HG03060 (cell line): ENCODE results near the gene SMC1B.
"Not testable (repeated sequence)": the region's sequence is repeated elsewhere in the genome, so short reads cannot be mapped to it uniquely, and the experiment has no call there.

Experiments used
- ATAC-seq: cut with Tn5 transposase; IDR thresholded peaks from one replicate; pipeline ENCODE4 v1.9.1; 2021; ENCODE audit warnings: low read depth, moderate number of reproducible peaks; ENCODE audit not compliant: unreplicated experiment

Gene SMC1B

DNA sequence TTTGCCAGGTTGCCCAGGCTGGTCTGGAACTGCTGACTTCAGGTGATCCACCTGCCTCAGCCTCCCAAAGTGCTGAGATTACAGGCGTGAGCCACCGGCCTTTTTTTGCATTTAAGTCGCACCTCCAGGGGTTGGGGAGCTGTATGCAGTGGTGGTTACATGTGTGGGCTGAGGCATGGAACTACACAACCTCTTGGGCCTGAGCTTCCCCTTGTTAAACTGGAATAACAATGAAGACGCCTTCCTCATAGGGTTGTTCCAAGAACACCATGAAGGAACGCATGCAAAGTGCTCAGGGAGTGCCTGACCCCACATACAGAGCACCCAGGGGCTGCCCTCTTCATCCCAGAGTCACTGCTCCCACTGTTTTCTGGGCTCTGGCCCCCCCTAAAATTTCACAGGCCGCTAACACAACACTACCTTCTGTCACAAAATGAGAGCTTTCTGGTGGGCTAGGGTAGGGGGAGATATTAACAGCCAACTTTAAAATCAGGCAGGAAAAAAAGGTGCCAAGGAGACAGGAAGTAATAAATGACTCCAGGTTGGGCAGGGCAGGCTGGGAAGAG is 104.9 kb downstream of the SMC1B start:
- ATAC-seq = no peak

DNA sequence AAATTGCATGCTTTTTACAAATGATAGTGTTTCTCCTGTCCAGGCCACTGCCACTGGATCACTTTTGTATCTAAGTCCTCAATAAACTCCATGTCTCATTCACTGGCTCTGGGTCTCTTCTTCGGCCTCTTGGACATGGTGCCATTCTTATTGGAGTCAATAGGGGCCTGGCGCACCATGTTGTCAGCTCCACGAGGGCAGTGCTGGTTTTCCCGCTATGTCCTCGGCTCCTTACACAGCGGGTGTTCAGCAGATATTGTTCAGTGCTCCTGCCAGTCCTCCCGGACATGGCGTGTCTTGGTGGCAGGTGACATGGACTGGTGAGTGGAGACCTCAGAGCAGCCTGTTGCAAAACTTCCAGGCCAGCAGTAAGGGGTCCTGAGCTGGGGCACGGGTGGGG is 107.3 kb downstream of the SMC1B start:
- ATAC-seq = no peak

DNA sequence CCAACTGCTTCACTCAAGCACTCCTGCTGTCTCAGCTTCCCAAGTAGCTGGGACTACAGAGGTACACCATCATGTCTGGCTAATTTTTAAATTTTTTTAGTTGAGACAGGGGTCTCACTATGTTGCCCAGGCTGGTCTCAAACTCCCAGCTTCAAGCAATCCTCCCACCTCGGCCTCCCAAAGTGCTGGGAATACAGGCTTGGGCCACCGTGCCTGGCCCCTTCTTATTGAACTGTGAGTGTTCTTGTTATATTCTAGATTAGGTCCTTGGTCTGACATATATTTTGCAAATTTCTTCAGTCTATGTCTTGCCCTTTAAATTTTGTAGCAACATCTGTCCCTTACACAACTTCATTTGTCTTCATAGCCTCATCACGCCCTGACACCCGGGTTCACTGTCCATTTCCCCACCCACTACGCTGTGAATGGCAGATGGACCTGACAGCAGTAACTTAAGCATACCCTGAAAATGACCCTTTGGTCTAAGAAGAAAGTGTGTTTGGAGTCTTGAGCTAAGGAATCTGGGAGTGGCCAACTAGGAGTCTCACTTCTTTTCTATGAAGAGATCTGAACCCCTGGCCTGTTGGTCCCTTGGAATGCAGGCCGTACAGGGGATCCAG is 107.8 kb downstream of the SMC1B start:
- no peak for ATAC-seq

DNA sequence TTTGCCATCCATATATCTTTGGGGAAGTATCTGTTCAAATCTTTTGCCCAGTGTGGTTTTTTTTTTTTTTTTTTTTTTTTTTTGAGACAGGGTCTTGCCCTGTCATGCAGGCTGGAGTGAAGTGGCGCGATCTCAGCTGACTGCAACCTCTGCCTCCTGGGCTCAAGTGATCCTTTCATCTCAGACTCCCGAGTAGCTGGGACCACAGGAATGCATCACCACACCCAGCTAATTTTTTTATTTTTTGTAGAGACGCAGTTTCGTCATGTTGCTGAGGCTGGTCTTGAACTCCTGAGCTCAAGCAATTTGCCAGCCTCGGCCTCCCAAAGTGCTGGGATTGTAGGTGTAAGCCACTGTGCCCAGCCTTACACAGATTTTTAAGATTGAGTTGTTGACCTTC is 108.4 kb downstream of the SMC1B start:
- no peak for ATAC-seq

DNA sequence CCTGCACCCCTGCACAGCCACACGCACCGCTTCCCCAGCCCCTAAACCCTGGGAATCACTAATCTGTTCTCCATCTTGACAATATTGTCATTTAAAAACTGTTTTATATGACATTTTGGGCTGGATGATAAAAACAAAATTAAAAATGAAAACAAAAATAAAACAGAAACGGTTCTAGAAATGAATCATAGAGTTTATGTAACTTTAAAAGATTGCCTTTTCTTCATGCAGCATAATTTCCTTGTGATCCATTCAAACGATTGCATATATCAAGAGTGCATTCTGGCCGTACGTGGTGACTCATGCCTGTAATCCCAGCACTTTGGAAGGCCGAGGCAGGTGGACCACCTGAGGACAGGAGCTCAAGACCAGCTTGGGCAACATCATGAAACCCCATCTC is 110.2 kb downstream of the SMC1B start:
- ATAC-seq = no peak

DNA sequence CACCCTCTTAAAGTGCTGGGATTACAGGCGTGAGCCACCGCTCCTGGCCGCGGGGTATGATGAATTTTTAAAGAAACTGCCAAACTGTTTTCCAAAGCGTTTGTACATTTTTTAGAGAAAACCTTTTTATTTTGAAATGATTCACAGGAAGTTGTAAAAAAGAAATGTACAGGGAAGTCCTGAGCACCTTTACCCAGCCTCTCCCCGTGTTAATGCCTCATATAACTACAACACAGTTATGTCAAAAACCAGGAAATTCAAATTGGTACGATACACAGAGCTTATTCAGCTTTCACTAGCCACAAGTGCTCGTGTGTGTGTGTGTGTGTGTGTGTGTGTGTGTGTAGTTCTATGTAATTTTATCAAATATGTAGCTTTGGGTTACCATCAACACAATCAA is 110.6 kb downstream of the SMC1B start:
- no peak for ATAC-seq

DNA sequence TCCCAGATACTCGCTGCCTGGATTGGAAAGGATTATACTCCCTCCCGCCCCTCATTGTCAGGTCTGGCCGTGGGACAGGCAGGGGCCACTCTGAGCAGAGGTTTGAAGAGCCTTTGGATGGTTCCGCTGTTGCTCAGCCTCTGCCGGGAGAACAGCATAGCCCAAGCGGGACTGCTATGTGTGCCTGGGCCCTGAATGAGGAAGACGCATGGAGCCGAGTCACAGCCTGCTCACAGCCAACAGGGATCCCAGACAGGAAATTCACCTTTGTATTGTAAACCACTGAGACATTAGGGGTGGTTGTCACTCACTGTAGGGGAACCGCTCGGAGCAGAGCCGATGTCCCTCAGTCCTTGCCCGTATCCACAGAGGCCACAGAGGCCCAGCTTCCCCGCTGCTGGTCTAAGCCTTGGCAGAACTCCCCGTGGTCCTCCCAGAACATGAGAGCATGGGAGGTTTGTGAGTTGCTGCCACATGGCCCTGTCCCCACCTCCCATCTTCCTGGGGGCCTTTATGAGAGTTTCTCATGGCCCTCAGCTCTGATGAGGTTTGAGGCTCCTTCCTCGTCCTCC is 114.4 kb downstream of the SMC1B start:
- ATAC-seq = no peak

DNA sequence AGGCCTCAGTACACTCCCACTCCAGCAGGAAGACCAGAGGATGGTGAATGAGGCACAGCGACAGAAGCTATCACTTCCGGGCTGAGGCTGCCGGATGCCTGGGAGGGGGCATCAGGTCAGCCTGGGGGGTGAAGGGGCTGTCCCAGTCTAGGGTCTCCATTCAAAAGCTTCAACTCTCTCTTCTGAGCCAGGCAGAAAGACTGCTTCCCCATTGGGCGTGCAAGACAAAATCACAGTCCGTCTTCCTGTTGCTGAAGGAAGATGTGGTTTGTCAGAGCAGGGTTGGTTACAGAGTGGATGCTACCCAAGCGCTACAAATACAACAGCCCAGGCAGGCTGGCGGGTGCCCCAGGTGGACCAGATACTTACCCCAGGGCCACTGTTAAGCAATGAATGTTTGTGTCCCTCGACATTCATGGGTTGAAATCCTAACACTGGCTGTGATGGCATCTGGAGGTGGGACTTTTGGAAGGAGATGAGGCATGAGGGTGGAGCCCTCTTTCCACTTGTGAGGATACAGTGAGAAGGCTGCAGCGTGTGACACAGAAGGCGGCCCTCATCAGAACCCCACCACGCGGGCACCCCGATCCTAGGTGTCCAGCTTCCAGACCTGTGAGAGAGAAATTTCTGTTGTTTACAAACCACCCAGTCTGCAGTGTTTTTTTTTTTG is 116.6 kb downstream of the SMC1B start:
- ATAC-seq = no peak

DNA sequence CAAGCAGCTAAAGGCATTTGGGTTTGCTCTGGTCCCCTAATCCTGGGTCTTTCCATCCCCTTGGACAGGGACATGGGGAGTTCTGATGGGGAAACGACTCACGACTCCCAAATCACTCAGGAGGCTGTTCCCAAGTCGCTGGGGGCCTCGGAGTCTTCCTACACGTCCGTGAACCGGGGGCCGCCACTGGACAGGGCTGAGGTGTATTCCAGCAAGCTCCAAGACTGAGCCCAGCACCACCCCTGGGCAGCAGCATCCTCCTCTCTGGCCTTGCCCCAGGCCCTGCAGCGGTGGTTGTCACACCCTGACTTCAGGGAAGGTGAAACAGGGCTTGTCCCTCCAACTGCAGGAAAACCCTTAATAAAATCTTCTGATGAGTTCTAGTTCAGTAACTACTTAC is 117.9 kb downstream of the SMC1B start:
- no peak for ATAC-seq

DNA sequence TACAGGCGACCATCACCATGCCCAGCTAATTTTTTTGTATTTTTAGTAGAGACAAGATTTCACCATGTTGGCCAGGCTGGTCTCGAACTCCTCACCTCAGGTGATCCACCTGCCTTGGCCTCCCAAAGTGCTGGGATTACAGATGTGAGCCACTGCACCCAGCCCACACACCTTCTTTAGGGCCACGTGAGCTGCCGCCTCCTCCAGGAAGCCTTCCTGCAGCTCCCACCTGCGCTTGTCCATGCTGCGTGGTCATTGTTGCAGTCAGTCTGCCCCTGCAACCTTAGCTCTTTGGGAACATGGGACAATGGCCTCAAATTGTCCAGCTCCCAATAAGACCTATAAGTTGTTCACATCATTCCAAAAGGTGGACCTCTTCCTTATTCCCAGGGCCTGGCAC is 118.4 kb downstream of the SMC1B start:
- not testable (repeated sequence) for ATAC-seq
